ENCODE measurements around the gene SIGLEC14. TPM values are rescaled to one million over a fixed set of nuclear protein-coding genes. Genes with fewer than 3 reads are reported as not detected.

SIGLEC14 gene
- total RNA-seq, 1 donor: not detected

- Histone ChIP-seq H3K27ac (ENCODE audit: low read depth, low read length) (peak overlapping the region; percentile 94), H4K20me1 (ENCODE audit: insufficient read depth, low read length) (peaks cover 52% of the 10 kb centered on the region), H3K9me3 (ENCODE audit: low read depth, low read length) (no peaks in the 10 kb centered on the region), H3K36me3 (ENCODE audit: insufficient read depth, low read length) (peaks cover 31% of the 10 kb centered on the region), H2AFZ (ENCODE audit: low read length) (no peak overlapping the region), H3K4me3 (ENCODE audit: insufficient read depth, low read length) (peak overlapping the region; percentile 84), H3K4me1 (ENCODE audit: insufficient read depth, low read length) (peaks cover 41% of the 10 kb centered on the region), H3K27me3 (ENCODE audit: insufficient read depth, low read length) (no peaks in the 10 kb centered on the region), H3K79me2 (ENCODE audit: insufficient read depth, low read length) (peaks cover 87% of the 10 kb centered on the region), H3K4me2 (ENCODE audit: insufficient read depth, low read length) (peak overlapping the region; percentile 95)
- no peak for TF ChIP-seq CTCF (IDR thresholded peaks at IDR 0.05; ENCODE audit: extremely low read depth, low read depth, low read length)
- DNase-seq (ENCODE audit: insufficient read length, low spot score, missing footprints): peak; percentile 85
These were observed 44.5 kb upstream of the SIGLEC14 start for GRCh38 chr19:51691074-51691583.

- no peaks in the 10 kb centered on the region for H3K9me3 ChIP-seq (ENCODE audit: low read depth, low read length)
- H3K36me3 ChIP-seq (ENCODE audit: insufficient read depth, low read length): peaks cover 27% of the 10 kb centered on the region
- H2AFZ ChIP-seq (ENCODE audit: low read length): no peak overlapping the region
- peaks cover 48% of the 10 kb centered on the region for H4K20me1 ChIP-seq (ENCODE audit: insufficient read depth, low read length)
- no peaks in the 10 kb centered on the region for H3K27me3 ChIP-seq (ENCODE audit: insufficient read depth, low read length)
- H3K4me3 ChIP-seq (ENCODE audit: insufficient read depth, low read length): peak overlapping the region; percentile 84
- peaks cover 82% of the 10 kb centered on the region for H3K79me2 ChIP-seq (ENCODE audit: insufficient read depth, low read length)
- peak overlapping the region; percentile 94 for H3K27ac ChIP-seq (ENCODE audit: low read depth, low read length)
- H3K4me1 ChIP-seq (ENCODE audit: insufficient read depth, low read length): peaks cover 44% of the 10 kb centered on the region
- H3K4me2 ChIP-seq (ENCODE audit: insufficient read depth, low read length): peak overlapping the region; percentile 95
- peak; percentile 96 for DNase-seq (ENCODE audit: insufficient read length, low spot score, missing footprints)
- TF ChIP-seq CTCF (IDR thresholded peaks at IDR 0.05; ENCODE audit: extremely low read depth, low read depth, low read length): no peak
These were observed 43.9 kb upstream of the SIGLEC14 start for GRCh38 chr19:51690454-51691073.

GRCh38 chr19:51689751-51690453 lies 43.3 kb upstream of the SIGLEC14 start:
- Histone ChIP-seq H3K79me2 (ENCODE audit: insufficient read depth, low read length) (peaks cover 75% of the 10 kb centered on the region), H2AFZ (ENCODE audit: low read length) (no peak overlapping the region), H3K36me3 (ENCODE audit: insufficient read depth, low read length) (peaks cover 20% of the 10 kb centered on the region), H3K4me1 (ENCODE audit: insufficient read depth, low read length) (peaks cover 44% of the 10 kb centered on the region), H3K4me3 (ENCODE audit: insufficient read depth, low read length) (peak overlapping the region; percentile 84), H3K27ac (ENCODE audit: low read depth, low read length) (peak overlapping the region; percentile 94), H3K4me2 (ENCODE audit: insufficient read depth, low read length) (peak overlapping the region; percentile 95), H4K20me1 (ENCODE audit: insufficient read depth, low read length) (peaks cover 43% of the 10 kb centered on the region), H3K9me3 (ENCODE audit: low read depth, low read length) (no peaks in the 10 kb centered on the region), H3K27me3 (ENCODE audit: insufficient read depth, low read length) (no peaks in the 10 kb centered on the region)
- no peak for TF ChIP-seq CTCF (IDR thresholded peaks at IDR 0.05; ENCODE audit: extremely low read depth, low read depth, low read length)
- DNase-seq (ENCODE audit: insufficient read length, low spot score, missing footprints): peak; percentile 84

All from osteoblast (primary cell).